K562 (cell line): Measurements from ENCODE around the gene OR1I1. TPM values are rescaled to one million over a fixed set of nuclear protein-coding genes. Genes with fewer than 3 reads are reported as not detected.

Source experiments
- polyA plus RNA-seq, 8 experiments: library from polyadenylated mRNA; depleted of rRNA in 4 of 8; stranded (reverse) in 5 of 8; unstranded in 3 of 8; fragments of >200 nt; fragmentation: Nextera tagmentation in 2 of 8; fragmentation: Illumina TruSeq in 1 of 8; extraction: Ambion mirVana in 2 of 8; extraction: Trizol in 1 of 8; gene quantifications; 2 replicates each; pipeline versions ENCODE4 v1.2.1 to v1.2.3, GENCODE V29; 2011 to 2014; ENCODE audit warnings: inconsistent platforms in 1 of 8, missing spikeins in 1 of 8
- total RNA-seq, 7 experiments: library from RNA; depleted of rRNA in 6 of 7; stranded (reverse); fragments of >200 nt in 6 of 7; fragmentation: Illumina TruSeq in 2 of 7; extraction: Trizol in 2 of 7; gene quantifications; 2 replicates each; pipeline versions ENCODE4 v1.2.1 to v1.2.3, GENCODE V29; 2011 to 2021; ENCODE audit warnings: low replicate concordance in 1 of 7
- TF ChIP-seq, protein P1 (sequence below): fragments of 450-650 bp; IDR thresholded peaks from 2 replicates; pipeline ENCODE4 v1.6.1; 2016; ENCODE audit warnings: mild to moderate bottlenecking, moderate library complexity
- TF ChIP-seq, protein P2 (sequence below), 2 experiments: fragments of 450-650 bp in 1 of 2; IDR thresholded peaks; 2 replicates each; pipeline ENCODE4 v1.6.1; 2011 to 2017; ENCODE audit warnings: low read depth in 2 of 2, antibody characterized with exemption in 1 of 2, borderline replicate concordance in 1 of 2, low read length in 1 of 2, mild to moderate bottlenecking in 1 of 2, mixed read lengths in 1 of 2; ENCODE audit not compliant: control insufficient read depth in 1 of 2
- TF ChIP-seq, protein P3 (sequence below): sonication (generic); formaldehyde crosslinking; IDR thresholded peaks from 2 replicates; pipeline ENCODE4 v1.8.0; 2023; ENCODE audit warnings: missing genetic modification reagents, mild to moderate bottlenecking, borderline replicate concordance

OR1I1 gene
- total and polyA plus RNA-seq, 9 of the 15 experiments (the other 6 are each of a cell fraction or from before 2014, with no cell fraction given), result not detected

DNA sequence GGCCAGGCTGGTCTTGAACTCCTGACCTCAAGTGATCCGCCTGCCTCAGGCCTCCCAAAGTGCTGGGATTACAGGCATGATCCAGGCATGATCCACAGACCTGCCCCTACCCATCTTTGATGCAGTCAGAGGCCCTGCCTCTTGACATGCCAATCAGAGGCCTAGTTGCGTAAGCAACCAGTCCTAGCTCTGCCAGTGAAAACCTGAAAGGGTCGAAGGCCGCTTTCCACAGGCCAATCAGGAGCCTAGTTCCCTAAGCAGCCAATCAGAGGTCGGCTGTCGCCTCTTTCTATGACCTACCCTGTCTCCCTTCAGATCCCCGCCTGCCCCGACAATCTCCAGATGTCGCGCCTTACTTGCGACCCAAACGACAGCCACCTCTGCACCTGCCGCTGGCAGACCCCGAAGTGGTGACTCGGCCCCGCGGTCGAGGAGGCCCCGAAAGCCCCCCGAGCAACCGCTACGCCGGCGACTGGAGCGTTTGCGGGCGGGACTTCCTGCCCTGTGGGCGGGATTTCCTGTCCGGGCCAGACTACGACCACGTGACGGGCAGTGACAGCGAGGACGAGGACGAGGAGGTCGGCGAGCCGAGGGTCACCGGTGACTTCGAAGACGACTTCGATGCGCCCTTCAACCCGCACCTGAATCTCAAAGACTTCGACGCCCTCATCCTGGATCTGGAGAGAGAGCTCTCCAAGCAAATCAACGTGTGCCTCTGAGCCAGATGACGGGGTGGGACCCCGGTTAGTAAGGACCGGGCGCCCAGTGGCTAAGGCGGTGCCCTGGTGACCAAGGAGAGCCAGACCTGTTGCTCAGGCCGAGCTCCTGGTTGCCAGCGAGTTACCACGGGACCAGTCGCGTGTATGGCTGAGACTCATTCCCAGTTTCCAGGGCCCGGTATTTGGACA lies 31.5 kb downstream of the OR1I1 start (continued):
- TF ChIP-seq, protein P1, sequence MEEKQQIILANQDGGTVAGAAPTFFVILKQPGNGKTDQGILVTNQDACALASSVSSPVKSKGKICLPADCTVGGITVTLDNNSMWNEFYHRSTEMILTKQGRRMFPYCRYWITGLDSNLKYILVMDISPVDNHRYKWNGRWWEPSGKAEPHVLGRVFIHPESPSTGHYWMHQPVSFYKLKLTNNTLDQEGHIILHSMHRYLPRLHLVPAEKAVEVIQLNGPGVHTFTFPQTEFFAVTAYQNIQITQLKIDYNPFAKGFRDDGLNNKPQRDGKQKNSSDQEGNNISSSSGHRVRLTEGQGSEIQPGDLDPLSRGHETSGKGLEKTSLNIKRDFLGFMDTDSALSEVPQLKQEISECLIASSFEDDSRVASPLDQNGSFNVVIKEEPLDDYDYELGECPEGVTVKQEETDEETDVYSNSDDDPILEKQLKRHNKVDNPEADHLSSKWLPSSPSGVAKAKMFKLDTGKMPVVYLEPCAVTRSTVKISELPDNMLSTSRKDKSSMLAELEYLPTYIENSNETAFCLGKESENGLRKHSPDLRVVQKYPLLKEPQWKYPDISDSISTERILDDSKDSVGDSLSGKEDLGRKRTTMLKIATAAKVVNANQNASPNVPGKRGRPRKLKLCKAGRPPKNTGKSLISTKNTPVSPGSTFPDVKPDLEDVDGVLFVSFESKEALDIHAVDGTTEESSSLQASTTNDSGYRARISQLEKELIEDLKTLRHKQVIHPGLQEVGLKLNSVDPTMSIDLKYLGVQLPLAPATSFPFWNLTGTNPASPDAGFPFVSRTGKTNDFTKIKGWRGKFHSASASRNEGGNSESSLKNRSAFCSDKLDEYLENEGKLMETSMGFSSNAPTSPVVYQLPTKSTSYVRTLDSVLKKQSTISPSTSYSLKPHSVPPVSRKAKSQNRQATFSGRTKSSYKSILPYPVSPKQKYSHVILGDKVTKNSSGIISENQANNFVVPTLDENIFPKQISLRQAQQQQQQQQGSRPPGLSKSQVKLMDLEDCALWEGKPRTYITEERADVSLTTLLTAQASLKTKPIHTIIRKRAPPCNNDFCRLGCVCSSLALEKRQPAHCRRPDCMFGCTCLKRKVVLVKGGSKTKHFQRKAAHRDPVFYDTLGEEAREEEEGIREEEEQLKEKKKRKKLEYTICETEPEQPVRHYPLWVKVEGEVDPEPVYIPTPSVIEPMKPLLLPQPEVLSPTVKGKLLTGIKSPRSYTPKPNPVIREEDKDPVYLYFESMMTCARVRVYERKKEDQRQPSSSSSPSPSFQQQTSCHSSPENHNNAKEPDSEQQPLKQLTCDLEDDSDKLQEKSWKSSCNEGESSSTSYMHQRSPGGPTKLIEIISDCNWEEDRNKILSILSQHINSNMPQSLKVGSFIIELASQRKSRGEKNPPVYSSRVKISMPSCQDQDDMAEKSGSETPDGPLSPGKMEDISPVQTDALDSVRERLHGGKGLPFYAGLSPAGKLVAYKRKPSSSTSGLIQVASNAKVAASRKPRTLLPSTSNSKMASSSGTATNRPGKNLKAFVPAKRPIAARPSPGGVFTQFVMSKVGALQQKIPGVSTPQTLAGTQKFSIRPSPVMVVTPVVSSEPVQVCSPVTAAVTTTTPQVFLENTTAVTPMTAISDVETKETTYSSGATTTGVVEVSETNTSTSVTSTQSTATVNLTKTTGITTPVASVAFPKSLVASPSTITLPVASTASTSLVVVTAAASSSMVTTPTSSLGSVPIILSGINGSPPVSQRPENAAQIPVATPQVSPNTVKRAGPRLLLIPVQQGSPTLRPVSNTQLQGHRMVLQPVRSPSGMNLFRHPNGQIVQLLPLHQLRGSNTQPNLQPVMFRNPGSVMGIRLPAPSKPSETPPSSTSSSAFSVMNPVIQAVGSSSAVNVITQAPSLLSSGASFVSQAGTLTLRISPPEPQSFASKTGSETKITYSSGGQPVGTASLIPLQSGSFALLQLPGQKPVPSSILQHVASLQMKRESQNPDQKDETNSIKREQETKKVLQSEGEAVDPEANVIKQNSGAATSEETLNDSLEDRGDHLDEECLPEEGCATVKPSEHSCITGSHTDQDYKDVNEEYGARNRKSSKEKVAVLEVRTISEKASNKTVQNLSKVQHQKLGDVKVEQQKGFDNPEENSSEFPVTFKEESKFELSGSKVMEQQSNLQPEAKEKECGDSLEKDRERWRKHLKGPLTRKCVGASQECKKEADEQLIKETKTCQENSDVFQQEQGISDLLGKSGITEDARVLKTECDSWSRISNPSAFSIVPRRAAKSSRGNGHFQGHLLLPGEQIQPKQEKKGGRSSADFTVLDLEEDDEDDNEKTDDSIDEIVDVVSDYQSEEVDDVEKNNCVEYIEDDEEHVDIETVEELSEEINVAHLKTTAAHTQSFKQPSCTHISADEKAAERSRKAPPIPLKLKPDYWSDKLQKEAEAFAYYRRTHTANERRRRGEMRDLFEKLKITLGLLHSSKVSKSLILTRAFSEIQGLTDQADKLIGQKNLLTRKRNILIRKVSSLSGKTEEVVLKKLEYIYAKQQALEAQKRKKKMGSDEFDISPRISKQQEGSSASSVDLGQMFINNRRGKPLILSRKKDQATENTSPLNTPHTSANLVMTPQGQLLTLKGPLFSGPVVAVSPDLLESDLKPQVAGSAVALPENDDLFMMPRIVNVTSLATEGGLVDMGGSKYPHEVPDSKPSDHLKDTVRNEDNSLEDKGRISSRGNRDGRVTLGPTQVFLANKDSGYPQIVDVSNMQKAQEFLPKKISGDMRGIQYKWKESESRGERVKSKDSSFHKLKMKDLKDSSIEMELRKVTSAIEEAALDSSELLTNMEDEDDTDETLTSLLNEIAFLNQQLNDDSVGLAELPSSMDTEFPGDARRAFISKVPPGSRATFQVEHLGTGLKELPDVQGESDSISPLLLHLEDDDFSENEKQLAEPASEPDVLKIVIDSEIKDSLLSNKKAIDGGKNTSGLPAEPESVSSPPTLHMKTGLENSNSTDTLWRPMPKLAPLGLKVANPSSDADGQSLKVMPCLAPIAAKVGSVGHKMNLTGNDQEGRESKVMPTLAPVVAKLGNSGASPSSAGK, result 0 out of 2 replicates have a peak, but pooled peaks have one; percentile 37
- TF ChIP-seq, protein P2, sequence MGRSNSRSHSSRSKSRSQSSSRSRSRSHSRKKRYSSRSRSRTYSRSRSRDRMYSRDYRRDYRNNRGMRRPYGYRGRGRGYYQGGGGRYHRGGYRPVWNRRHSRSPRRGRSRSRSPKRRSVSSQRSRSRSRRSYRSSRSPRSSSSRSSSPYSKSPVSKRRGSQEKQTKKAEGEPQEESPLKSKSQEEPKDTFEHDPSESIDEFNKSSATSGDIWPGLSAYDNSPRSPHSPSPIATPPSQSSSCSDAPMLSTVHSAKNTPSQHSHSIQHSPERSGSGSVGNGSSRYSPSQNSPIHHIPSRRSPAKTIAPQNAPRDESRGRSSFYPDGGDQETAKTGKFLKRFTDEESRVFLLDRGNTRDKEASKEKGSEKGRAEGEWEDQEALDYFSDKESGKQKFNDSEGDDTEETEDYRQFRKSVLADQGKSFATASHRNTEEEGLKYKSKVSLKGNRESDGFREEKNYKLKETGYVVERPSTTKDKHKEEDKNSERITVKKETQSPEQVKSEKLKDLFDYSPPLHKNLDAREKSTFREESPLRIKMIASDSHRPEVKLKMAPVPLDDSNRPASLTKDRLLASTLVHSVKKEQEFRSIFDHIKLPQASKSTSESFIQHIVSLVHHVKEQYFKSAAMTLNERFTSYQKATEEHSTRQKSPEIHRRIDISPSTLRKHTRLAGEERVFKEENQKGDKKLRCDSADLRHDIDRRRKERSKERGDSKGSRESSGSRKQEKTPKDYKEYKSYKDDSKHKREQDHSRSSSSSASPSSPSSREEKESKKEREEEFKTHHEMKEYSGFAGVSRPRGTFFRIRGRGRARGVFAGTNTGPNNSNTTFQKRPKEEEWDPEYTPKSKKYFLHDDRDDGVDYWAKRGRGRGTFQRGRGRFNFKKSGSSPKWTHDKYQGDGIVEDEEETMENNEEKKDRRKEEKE (IDR thresholded peaks at IDR 0.05; ENCODE audit: borderline replicate concordance in 1 of 2, control insufficient read depth in 1 of 2, low read depth in 2 of 2, low read length in 1 of 2), result no peak
- TF ChIP-seq, protein P3, sequence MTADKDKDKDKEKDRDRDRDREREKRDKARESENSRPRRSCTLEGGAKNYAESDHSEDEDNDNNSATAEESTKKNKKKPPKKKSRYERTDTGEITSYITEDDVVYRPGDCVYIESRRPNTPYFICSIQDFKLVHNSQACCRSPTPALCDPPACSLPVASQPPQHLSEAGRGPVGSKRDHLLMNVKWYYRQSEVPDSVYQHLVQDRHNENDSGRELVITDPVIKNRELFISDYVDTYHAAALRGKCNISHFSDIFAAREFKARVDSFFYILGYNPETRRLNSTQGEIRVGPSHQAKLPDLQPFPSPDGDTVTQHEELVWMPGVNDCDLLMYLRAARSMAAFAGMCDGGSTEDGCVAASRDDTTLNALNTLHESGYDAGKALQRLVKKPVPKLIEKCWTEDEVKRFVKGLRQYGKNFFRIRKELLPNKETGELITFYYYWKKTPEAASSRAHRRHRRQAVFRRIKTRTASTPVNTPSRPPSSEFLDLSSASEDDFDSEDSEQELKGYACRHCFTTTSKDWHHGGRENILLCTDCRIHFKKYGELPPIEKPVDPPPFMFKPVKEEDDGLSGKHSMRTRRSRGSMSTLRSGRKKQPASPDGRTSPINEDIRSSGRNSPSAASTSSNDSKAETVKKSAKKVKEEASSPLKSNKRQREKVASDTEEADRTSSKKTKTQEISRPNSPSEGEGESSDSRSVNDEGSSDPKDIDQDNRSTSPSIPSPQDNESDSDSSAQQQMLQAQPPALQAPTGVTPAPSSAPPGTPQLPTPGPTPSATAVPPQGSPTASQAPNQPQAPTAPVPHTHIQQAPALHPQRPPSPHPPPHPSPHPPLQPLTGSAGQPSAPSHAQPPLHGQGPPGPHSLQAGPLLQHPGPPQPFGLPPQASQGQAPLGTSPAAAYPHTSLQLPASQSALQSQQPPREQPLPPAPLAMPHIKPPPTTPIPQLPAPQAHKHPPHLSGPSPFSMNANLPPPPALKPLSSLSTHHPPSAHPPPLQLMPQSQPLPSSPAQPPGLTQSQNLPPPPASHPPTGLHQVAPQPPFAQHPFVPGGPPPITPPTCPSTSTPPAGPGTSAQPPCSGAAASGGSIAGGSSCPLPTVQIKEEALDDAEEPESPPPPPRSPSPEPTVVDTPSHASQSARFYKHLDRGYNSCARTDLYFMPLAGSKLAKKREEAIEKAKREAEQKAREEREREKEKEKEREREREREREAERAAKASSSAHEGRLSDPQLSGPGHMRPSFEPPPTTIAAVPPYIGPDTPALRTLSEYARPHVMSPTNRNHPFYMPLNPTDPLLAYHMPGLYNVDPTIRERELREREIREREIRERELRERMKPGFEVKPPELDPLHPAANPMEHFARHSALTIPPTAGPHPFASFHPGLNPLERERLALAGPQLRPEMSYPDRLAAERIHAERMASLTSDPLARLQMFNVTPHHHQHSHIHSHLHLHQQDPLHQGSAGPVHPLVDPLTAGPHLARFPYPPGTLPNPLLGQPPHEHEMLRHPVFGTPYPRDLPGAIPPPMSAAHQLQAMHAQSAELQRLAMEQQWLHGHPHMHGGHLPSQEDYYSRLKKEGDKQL (CRISPR knock-in tag), result no peak
